Hepatocyte (in vitro differentiated cells): Measurements from ENCODE around the gene SLC16A14. TPM values are rescaled to one million over a fixed set of nuclear protein-coding genes. Genes with fewer than 3 reads are reported as not detected.
"Not testable (repeated sequence)": the region's sequence is repeated elsewhere in the genome, so short reads cannot be mapped to it uniquely, and the experiment has no call there.

Experiments used
- DNase-seq: peaks from one replicate; pipeline ENCODE4 v3.0.0-alpha.2; 2016; ENCODE audit warnings: low spot score
- H2AFZ ChIP-seq: fragments of 200-600 bp; sonication (generic); 2 replicates; pipeline ENCODE4 v1.6.0; 2016; ENCODE audit warnings: antibody characterized with exemption, mild to moderate bottlenecking
- H3K27ac ChIP-seq: fragments of 200-600 bp; sonication (generic); 2 replicates; pipeline ENCODE4 v1.5.1; 2016; ENCODE audit warnings: mild to moderate bottlenecking
- H3K27me3 ChIP-seq: fragments of 200-600 bp; sonication (generic); 2 replicates; pipeline ENCODE4 v1.6.1; 2016
- H3K36me3 ChIP-seq: fragments of 200-600 bp; sonication (generic); replicated peaks from 2 replicates; pipeline ENCODE4 v1.5.1; 2016; ENCODE audit warnings: low read depth; ENCODE audit not compliant: insufficient read depth
- H3K4me1 ChIP-seq: fragments of 200-600 bp; sonication (generic); 2 replicates; pipeline ENCODE4 v1.5.1; 2016; ENCODE audit warnings: mild to moderate bottlenecking, moderate library complexity; ENCODE audit not compliant: insufficient read depth
- H3K4me2 ChIP-seq: fragments of 200-600 bp; sonication (generic); 2 replicates; pipeline ENCODE4 v1.6.0; 2016
- H3K4me3 ChIP-seq: fragments of 200-600 bp; sonication (generic); 2 replicates; pipeline ENCODE4 v1.5.1; 2016; ENCODE audit warnings: mild to moderate bottlenecking
- H3K79me2 ChIP-seq: fragments of 200-600 bp; sonication (generic); 2 replicates; pipeline ENCODE4 v1.6.0; 2017; ENCODE audit warnings: mild to moderate bottlenecking
- H3K9me2 ChIP-seq: fragments of 200-600 bp; sonication (generic); replicated peaks from 2 replicates; pipeline ENCODE4 v1.6.0; 2017; ENCODE audit warnings: mild to moderate bottlenecking; ENCODE audit not compliant: insufficient read depth
- H3K9me3 ChIP-seq: fragments of 200-600 bp; sonication (generic); 2 replicates; pipeline ENCODE4 v1.5.1; 2016; ENCODE audit warnings: low read depth, mild to moderate bottlenecking
- H4K20me1 ChIP-seq: fragments of 200-600 bp; sonication (generic); 2 replicates; pipeline ENCODE4 v1.6.0; 2016; ENCODE audit warnings: mild to moderate bottlenecking; ENCODE audit not compliant: insufficient read depth, poor library complexity, severe bottlenecking
- EZH2 ChIP-seq: fragments of 200-600 bp; sonication (generic); IDR thresholded peaks from 2 replicates; pipeline ENCODE4 v1.6.1; 2016; ENCODE audit warnings: antibody characterized with exemption, mild to moderate bottlenecking, borderline replicate concordance
- EZH2phosphoT487 ChIP-seq: fragments of 200-600 bp; sonication (generic); IDR thresholded peaks from one replicate; pipeline ENCODE4 v1.6.1; 2018; ENCODE audit warnings: antibody characterized with exemption, mild to moderate bottlenecking, low read depth, moderate library complexity; ENCODE audit not compliant: unreplicated experiment, severe bottlenecking
- WGBS: methylation state at CpG from one replicate; pipeline ENCODE4 v1.1.6; 2016; ENCODE audit warnings: low lambda C conversion rate; ENCODE audit errors: missing lambda C conversion rate; 5-methylcytosine and 5-hydroxymethylcytosine counted together
- polyA plus RNA-seq: library from polyadenylated mRNA; unstranded; fragments of >200 nt; fragmentation: Nextera tagmentation; extraction: Ambion mirVana; gene quantifications from 2 replicates; pipeline ENCODE4 v1.2.1, GENCODE V29; 2016
- total RNA-seq: library from RNA; depleted of rRNA; stranded (reverse); fragments of >200 nt; gene quantifications from 2 replicates; pipeline ENCODE4 v1.2.3, GENCODE V29; 2014
- TF ChIP-seq, protein P1 (sequence below): fragments of 200-600 bp; sonication (generic); IDR thresholded peaks from 2 replicates; pipeline ENCODE4 v1.5.1; 2016; ENCODE audit warnings: antibody characterized with exemption, mild to moderate bottlenecking; ENCODE audit not compliant: poor library complexity

SLC16A14 gene, protein sequence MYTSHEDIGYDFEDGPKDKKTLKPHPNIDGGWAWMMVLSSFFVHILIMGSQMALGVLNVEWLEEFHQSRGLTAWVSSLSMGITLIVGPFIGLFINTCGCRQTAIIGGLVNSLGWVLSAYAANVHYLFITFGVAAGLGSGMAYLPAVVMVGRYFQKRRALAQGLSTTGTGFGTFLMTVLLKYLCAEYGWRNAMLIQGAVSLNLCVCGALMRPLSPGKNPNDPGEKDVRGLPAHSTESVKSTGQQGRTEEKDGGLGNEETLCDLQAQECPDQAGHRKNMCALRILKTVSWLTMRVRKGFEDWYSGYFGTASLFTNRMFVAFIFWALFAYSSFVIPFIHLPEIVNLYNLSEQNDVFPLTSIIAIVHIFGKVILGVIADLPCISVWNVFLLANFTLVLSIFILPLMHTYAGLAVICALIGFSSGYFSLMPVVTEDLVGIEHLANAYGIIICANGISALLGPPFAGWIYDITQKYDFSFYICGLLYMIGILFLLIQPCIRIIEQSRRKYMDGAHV
- total RNA-seq (1.8 and 2.1 TPM in 2 replicates), polyA plus RNA-seq (0.79 and 1.3 TPM in 2 replicates)

DNA sequence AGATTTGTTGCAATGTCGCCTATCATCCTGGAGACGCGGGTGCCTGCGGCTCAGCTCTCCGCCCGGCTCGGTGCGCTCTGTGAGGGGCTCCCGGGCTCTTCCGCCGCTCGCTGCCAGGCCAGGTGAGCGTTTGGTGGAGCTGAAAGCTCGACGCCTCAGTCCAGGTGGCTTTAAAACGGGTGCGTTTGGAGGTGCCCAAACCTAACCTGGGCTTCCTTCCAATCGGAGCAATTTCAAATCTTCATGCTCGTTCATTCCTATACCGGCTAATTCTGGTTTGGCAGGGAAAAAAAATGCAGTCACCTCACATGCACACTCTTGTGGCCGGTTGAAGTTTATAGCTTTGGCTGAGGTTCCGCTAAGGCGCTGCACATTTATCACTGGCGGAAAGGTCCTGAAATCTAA lies at the start of gene SLC16A14:
SLC16A14 (minus strand) TSS at position 274 of the 405 bp plus-strand sequence. CDS start 9,572 bp downstream, outside the sequence.
- TF ChIP-seq EZH2: no peak
- TF ChIP-seq, protein P1, sequence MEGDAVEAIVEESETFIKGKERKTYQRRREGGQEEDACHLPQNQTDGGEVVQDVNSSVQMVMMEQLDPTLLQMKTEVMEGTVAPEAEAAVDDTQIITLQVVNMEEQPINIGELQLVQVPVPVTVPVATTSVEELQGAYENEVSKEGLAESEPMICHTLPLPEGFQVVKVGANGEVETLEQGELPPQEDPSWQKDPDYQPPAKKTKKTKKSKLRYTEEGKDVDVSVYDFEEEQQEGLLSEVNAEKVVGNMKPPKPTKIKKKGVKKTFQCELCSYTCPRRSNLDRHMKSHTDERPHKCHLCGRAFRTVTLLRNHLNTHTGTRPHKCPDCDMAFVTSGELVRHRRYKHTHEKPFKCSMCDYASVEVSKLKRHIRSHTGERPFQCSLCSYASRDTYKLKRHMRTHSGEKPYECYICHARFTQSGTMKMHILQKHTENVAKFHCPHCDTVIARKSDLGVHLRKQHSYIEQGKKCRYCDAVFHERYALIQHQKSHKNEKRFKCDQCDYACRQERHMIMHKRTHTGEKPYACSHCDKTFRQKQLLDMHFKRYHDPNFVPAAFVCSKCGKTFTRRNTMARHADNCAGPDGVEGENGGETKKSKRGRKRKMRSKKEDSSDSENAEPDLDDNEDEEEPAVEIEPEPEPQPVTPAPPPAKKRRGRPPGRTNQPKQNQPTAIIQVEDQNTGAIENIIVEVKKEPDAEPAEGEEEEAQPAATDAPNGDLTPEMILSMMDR: peak; percentile 33
- H3K36me3 ChIP-seq: no peaks in the 10 kb centered on the region
- no peaks in the 10 kb centered on the region for H3K79me2 ChIP-seq
- peak within 1 kb of the TSS; percentile 94 for H3K4me2 ChIP-seq
- H4K20me1 ChIP-seq: no peaks in the 10 kb centered on the region
- H3K27me3 ChIP-seq: peaks cover 11% of the 10 kb centered on the region
- 4% methylated on average over 24 of the region's 24 CpGs for WGBS
- H3K9me3 ChIP-seq: no peaks in the 10 kb centered on the region
- peak within 1 kb of the TSS; percentile 59 for H3K27ac ChIP-seq
- peak; percentile 68 for DNase-seq
- no peaks in the 10 kb centered on the region for H3K4me1 ChIP-seq
- peak within 1 kb of the TSS; percentile 86 for H2AFZ ChIP-seq
- H3K9me2 ChIP-seq: no peaks in the 10 kb centered on the region
- H3K4me3 ChIP-seq: peak within 1 kb of the TSS; percentile 44

DNA sequence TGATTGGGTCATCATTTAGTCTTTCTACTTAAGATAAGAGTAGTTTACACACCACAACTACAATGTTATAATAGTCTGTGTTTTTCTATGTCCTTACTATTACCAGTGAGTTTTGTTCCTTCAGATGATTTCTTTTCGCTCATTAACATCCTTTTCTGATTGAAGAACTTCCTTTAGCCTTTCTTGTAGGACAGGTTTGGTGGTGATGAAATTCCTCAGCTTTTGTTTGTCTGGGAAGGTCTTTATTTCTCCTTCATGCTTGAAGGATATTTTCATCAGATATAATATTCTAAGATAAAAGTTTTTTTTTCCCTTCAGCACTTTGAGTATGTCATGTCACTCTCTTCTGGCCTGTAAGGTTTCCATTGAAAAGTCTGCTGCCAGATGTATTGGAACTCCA lies 38.0 kb upstream of the SLC16A14 start:
- no peak overlapping the region for H3K4me2 ChIP-seq
- H3K79me2 ChIP-seq: no peaks in the 10 kb centered on the region
- WGBS: 46% methylated on average over 1 of the region's 1 CpG
- DNase-seq: no peak
- no peak overlapping the region for H2AFZ ChIP-seq
- no peaks in the 10 kb centered on the region for H3K9me2 ChIP-seq
- H3K27ac ChIP-seq: no peak overlapping the region
- H3K4me3 ChIP-seq: no peak overlapping the region
- no peaks in the 10 kb centered on the region for H3K27me3 ChIP-seq
- H4K20me1 ChIP-seq: no peaks in the 10 kb centered on the region
- no peaks in the 10 kb centered on the region for H3K4me1 ChIP-seq
- H3K36me3 ChIP-seq: no peaks in the 10 kb centered on the region
- H3K9me3 ChIP-seq: no peaks in the 10 kb centered on the region
- TF ChIP-seq, protein P1: no peak

DNA sequence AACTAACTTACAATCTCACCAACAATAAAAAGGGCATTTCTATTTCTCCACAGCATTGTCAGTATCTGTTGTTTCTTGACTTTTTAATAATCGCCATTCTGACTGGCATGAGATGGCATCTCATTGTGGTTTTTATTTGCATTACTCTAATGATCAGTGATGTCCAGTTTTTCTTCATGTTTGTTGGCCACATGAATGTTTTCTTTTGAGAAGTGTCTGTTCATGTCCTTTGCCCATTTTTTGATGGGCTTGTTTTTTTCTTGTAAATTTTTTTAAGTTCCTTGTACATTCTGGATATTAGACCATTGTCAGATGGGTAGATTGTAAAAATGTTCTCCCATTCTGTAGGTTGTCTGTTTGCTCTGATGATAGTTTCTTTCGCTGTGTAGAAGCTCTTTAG lies 33.2 kb upstream of the SLC16A14 start:
- not testable (repeated sequence) for H3K4me3 ChIP-seq, H3K36me3 ChIP-seq, H4K20me1 ChIP-seq, H3K27ac ChIP-seq, H3K9me2 ChIP-seq, H3K9me3 ChIP-seq, H3K4me2 ChIP-seq, DNase-seq, H3K79me2 ChIP-seq, H3K4me1 ChIP-seq, H2AFZ ChIP-seq, H3K27me3 ChIP-seq
- WGBS: 73% methylated on average over 2 of the region's 2 CpGs

DNA sequence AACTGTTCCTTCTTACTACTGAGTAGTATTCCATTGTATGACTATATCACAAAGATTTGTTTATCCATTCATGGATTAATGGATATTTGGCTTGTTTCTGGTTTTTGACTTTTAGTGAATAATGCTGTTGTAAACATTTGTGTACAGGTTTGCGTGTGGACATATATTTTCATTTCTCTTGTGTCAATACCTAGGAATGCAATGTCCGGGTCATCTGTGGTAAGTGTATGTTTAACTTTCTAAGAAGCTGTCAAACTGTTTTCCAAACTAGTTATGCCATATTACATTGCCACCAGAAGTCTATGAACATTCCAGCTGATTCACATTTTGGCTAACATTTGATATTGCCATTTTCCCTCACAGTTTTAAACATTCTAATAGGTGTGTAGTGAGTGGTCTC lies 29.1 kb upstream of the SLC16A14 start:
- no peaks in the 10 kb centered on the region for H3K36me3 ChIP-seq
- no peak for DNase-seq
- TF ChIP-seq EZH2phosphoT487 (no peak), EZH2 (no peak)
- TF ChIP-seq, protein P1: no peak
- no peak overlapping the region for H3K27ac ChIP-seq
- H4K20me1 ChIP-seq: no peaks in the 10 kb centered on the region
- no peak overlapping the region for H2AFZ ChIP-seq
- H3K4me3 ChIP-seq: no peak overlapping the region
- H3K9me3 ChIP-seq: no peaks in the 10 kb centered on the region
- H3K79me2 ChIP-seq: no peaks in the 10 kb centered on the region
- no peaks in the 10 kb centered on the region for H3K27me3 ChIP-seq
- no peaks in the 10 kb centered on the region for H3K4me1 ChIP-seq
- H3K4me2 ChIP-seq: no peak overlapping the region
- WGBS: 35% methylated on average over 2 of the region's 2 CpGs
- no peaks in the 10 kb centered on the region for H3K9me2 ChIP-seq
